H1 (cell line): ENCODE results near the gene PROK2. TPM values are rescaled to one million over a fixed set of nuclear protein-coding genes. Genes with fewer than 3 reads are reported as not detected.

Experiments
- CTCF ChIA-PET: fragments of 300-600 bp; sonication (Branson Sonifier 250); formaldehyde crosslinking; loops from one replicate; lab custom pipeline; 2021; ENCODE audit not compliant: partially characterized antibody; lab: Charles Lee
- POLR2A ChIA-PET: fragments of 300-600 bp; sonication (Branson Sonifier 250); formaldehyde crosslinking; loops from one replicate; lab custom pipeline; 2021; ENCODE audit warnings: inconsistent platforms; ENCODE audit not compliant: partially characterized antibody; lab: Charles Lee
- DNase-seq, 2 experiments: peaks; one replicate each; pipeline versions ENCODE4 v3.0.0 to v3.0.0-alpha.2; 2010 to 2022; ENCODE audit warnings: low spot score in 2 of 2, low read depth in 1 of 2, mixed read lengths in 1 of 2
- FAIRE-seq: peaks from 2 replicates; lab custom pipeline; 2011; peaks lifted over from hg19 to GRCh38; lab: Jason Lieb, UNC
- H2AFZ ChIP-seq: 2 replicates; pipeline ENCODE4 v1.8.1; 2012; ENCODE audit warnings: low read length, inconsistent platforms
- H2AK5ac ChIP-seq: 2 replicates; pipeline ENCODE4 v1.6.1; 2013; ENCODE audit warnings: low read depth, low read length
- H2BK120ac ChIP-seq: replicated peaks from 2 replicates; pipeline ENCODE3; 2013; ENCODE audit warnings: low read depth, low read length, inconsistent platforms
- H2BK12ac ChIP-seq: 2 replicates; pipeline ENCODE4 v1.6.1; 2013; ENCODE audit warnings: low read depth, low read length
- H2BK15ac ChIP-seq: 2 replicates; pipeline ENCODE4 v1.6.1; 2013; ENCODE audit warnings: low read length
- H2BK20ac ChIP-seq: 2 replicates; pipeline ENCODE4 v1.6.1; 2013; ENCODE audit warnings: low read length
- H2BK5ac ChIP-seq: 2 replicates; pipeline ENCODE4 v1.6.1; 2013; ENCODE audit warnings: low read depth, low read length
- H3K14ac ChIP-seq: 2 replicates; pipeline ENCODE4 v1.6.1; 2013; ENCODE audit warnings: inconsistent platforms; ENCODE audit not compliant: insufficient read length
- H3K18ac ChIP-seq: 2 replicates; pipeline ENCODE4 v1.6.1; 2013; ENCODE audit warnings: low read length; ENCODE audit errors: extremely low read depth
- H3K23ac ChIP-seq: 2 replicates; pipeline ENCODE4 v1.6.1; 2013; ENCODE audit warnings: inconsistent platforms; ENCODE audit not compliant: insufficient read length
- H3K23me2 ChIP-seq: 2 replicates; pipeline ENCODE4 v1.6.1; 2013; ENCODE audit warnings: low read depth, low read length
- H3K27ac ChIP-seq: 2 replicates; pipeline ENCODE4 v1.6.1; 2011; ENCODE audit warnings: low read depth, low read length, inconsistent platforms
- H3K27me3 ChIP-seq, 4 experiments: replicated peaks in 1 of 4; 1 replicate in 1 of 4; 2 replicates in 3 of 4; pipeline versions ENCODE4 v1.6.1 to v1.8.1; 2011 to 2013; ENCODE audit warnings: low read length in 3 of 4, mild to moderate bottlenecking in 3 of 4, inconsistent platforms in 2 of 4, mixed read lengths in 2 of 4, moderate library complexity in 1 of 4; ENCODE audit not compliant: control insufficient read depth in 3 of 4, insufficient read depth in 3 of 4; ENCODE audit errors: extremely low read depth in 1 of 4
- H3K36me3 ChIP-seq, 4 experiments: 2 replicates each; pipeline versions ENCODE4 v1.6.1 to v1.8.1; 2011 to 2013; ENCODE audit warnings: mild to moderate bottlenecking in 4 of 4, low read length in 3 of 4, moderate library complexity in 2 of 4, control low read depth in 1 of 4, inconsistent platforms in 1 of 4; ENCODE audit not compliant: insufficient read depth in 4 of 4, control insufficient read depth in 2 of 4
- H3K4ac ChIP-seq: replicated peaks from 2 replicates; pipeline ENCODE3; 2013; ENCODE audit warnings: low read length, low read depth, mixed read lengths, inconsistent platforms; ENCODE audit not compliant: insufficient read length
- H3K4me1 ChIP-seq, 4 experiments: replicated peaks in 1 of 4; 1 replicate in 1 of 4; 2 replicates in 3 of 4; pipeline versions ENCODE4 v1.6.1 to v1.8.1; 2011 to 2013; ENCODE audit warnings: low read length in 3 of 4, inconsistent platforms in 2 of 4, mixed read lengths in 1 of 4; ENCODE audit not compliant: insufficient read depth in 4 of 4, control insufficient read depth in 3 of 4
- H3K4me2 ChIP-seq, 2 experiments: 2 replicates each; pipeline versions ENCODE4 v1.6.1 to v1.8.1; 2011 to 2013; ENCODE audit warnings: low read depth in 2 of 2, low read length in 2 of 2, control low read depth in 1 of 2, inconsistent platforms in 1 of 2, mild to moderate bottlenecking in 1 of 2; ENCODE audit not compliant: insufficient read depth in 1 of 2
- H3K4me3 ChIP-seq, 4 experiments: fragments of 200-600, 300-600 bp in 1 of 4; sonication (generic), shearing (Covaris generic), sonication (Bioruptor Twin) in 1 of 4; 2 replicates each; pipeline versions ENCODE4 v1.5.1 to v1.8.1; 2011 to 2016; ENCODE audit warnings: low read length in 4 of 4, low read depth in 3 of 4, control low read depth in 2 of 4, inconsistent platforms in 2 of 4, mild to moderate bottlenecking in 2 of 4, mixed read lengths in 1 of 4, moderate library complexity in 1 of 4; ENCODE audit not compliant: insufficient read depth in 2 of 4; ENCODE audit errors: extremely low read depth in 1 of 4
- H3K56ac ChIP-seq: replicated peaks from 2 replicates; pipeline ENCODE3; 2013; ENCODE audit warnings: low read depth, mild to moderate bottlenecking, mixed read lengths, low read length, inconsistent platforms; ENCODE audit not compliant: insufficient read length
- H3K79me1 ChIP-seq: 2 replicates; pipeline ENCODE4 v1.6.1; 2013; ENCODE audit warnings: low read depth, low read length, control low read depth
- H3K79me2 ChIP-seq, 2 experiments: 2 replicates each; pipeline versions ENCODE4 v1.6.1 to v1.8.1; 2012 to 2013; ENCODE audit warnings: low read length in 2 of 2, mild to moderate bottlenecking in 2 of 2, inconsistent platforms in 1 of 2; ENCODE audit not compliant: insufficient read depth in 2 of 2, control insufficient read depth in 1 of 2
- H3K9ac ChIP-seq, 4 experiments: replicated peaks in 1 of 4; 1 replicate in 1 of 4; 2 replicates in 3 of 4; pipeline versions ENCODE4 v1.6.1 to v1.8.1; 2011 to 2013; ENCODE audit warnings: low read depth in 3 of 4, low read length in 3 of 4, control low read depth in 2 of 4, mild to moderate bottlenecking in 2 of 4, moderate library complexity in 2 of 4, inconsistent platforms in 1 of 4; ENCODE audit errors: extremely low read depth in 1 of 4
- H3K9me3 ChIP-seq, 2 experiments: 2 replicates each; pipeline versions ENCODE4 v1.6.1 to v1.8.1; 2012 to 2013; ENCODE audit warnings: mild to moderate bottlenecking in 2 of 2, moderate library complexity in 2 of 2, control low read depth in 1 of 2, inconsistent platforms in 1 of 2, low read depth in 1 of 2, low read length in 1 of 2, mixed read lengths in 1 of 2; ENCODE audit not compliant: insufficient read depth in 2 of 2
- H4K20me1 ChIP-seq, 2 experiments: replicated peaks in 1 of 2; 2 replicates each; pipeline versions ENCODE3 to v1.8.1; 2011 to 2013; ENCODE audit warnings: inconsistent platforms in 2 of 2, low read length in 2 of 2, mild to moderate bottlenecking in 1 of 2; ENCODE audit not compliant: insufficient read depth in 2 of 2, control insufficient read depth in 1 of 2
- H4K5ac ChIP-seq: 2 replicates; pipeline ENCODE4 v1.6.1; 2013; ENCODE audit warnings: low read length, low read depth, mixed read lengths, inconsistent platforms; ENCODE audit not compliant: insufficient read length
- H4K8ac ChIP-seq: 2 replicates; pipeline ENCODE4 v1.8.0; 2013; ENCODE audit warnings: mild to moderate bottlenecking, moderate library complexity, low read length, inconsistent platforms; ENCODE audit not compliant: insufficient read depth; ENCODE audit errors: extremely low read depth
- H4K91ac ChIP-seq: replicated peaks from 2 replicates; pipeline ENCODE3; 2013; ENCODE audit warnings: low read length, mixed read lengths, inconsistent platforms; ENCODE audit not compliant: insufficient read length
- HDAC2 ChIP-seq, 2 experiments: fragments of 300-600 bp in 1 of 2; sonication (generic) in 1 of 2; IDR thresholded peaks; 2 replicates each; pipeline ENCODE4 v1.6.1; 2011 to 2012; ENCODE audit warnings: low read depth in 2 of 2, low read length in 2 of 2, mild to moderate bottlenecking in 2 of 2, moderate library complexity in 2 of 2, borderline replicate concordance in 1 of 2, inconsistent platforms in 1 of 2
- JUND ChIP-seq: IDR thresholded peaks from 2 replicates; pipeline ENCODE4 v1.6.1; 2011; ENCODE audit warnings: mild to moderate bottlenecking, improper control_type of control experiment, low read length
- KDM4A ChIP-seq: IDR thresholded peaks from one replicate; pipeline ENCODE4 v1.7.1; 2012; ENCODE audit warnings: low read depth, mild to moderate bottlenecking, moderate library complexity, low read length, inconsistent platforms; ENCODE audit not compliant: severe bottlenecking
- NANOG ChIP-seq: IDR thresholded peaks from 2 replicates; pipeline ENCODE4 v1.6.1; 2011; ENCODE audit warnings: low read length, low read depth, mild to moderate bottlenecking, inconsistent platforms; ENCODE audit not compliant: insufficient read depth, poor library complexity, severe bottlenecking
- POLR2A ChIP-seq, 2 experiments: IDR thresholded peaks; 1 replicate in 1 of 2; 2 replicates in 1 of 2; pipeline ENCODE4 v1.6.1; 2011; ENCODE audit warnings: low read depth in 2 of 2, low read length in 2 of 2, mild to moderate bottlenecking in 2 of 2; ENCODE audit errors: control extremely low read depth in 1 of 2
- RBBP5 ChIP-seq: IDR thresholded peaks from 2 replicates; pipeline ENCODE4 v1.7.1; 2012; ENCODE audit warnings: low read depth, mild to moderate bottlenecking, inconsistent platforms, low read length, moderate library complexity, borderline replicate concordance
- SIN3A ChIP-seq, 2 experiments: IDR thresholded peaks in 1 of 2; conservative IDR thresholded peaks in 1 of 2; 2 replicates each; pipeline ENCODE4 v1.6.1; 2011 to 2012; ENCODE audit warnings: low read length in 2 of 2, improper control_type of control experiment in 1 of 2, low read depth in 1 of 2, mild to moderate bottlenecking in 1 of 2
- SP4 ChIP-seq: IDR thresholded peaks from 2 replicates; pipeline ENCODE4 v1.6.1; 2012; ENCODE audit warnings: low read length, inconsistent platforms
- SUZ12 ChIP-seq: fragments of 200-600 bp; sonication (generic); IDR thresholded peaks from 2 replicates; pipeline ENCODE4 v1.6.1; 2012; ENCODE audit warnings: mild to moderate bottlenecking, inconsistent platforms, low read length, moderate library complexity, mixed read lengths
- TAF1 ChIP-seq: IDR thresholded peaks from 2 replicates; pipeline ENCODE4 v1.6.1; 2011; ENCODE audit warnings: mild to moderate bottlenecking, low read depth, low read length
- ZNF274 ChIP-seq: IDR thresholded peaks from 2 replicates; pipeline ENCODE4 v1.7.0; 2012; ENCODE audit warnings: low read length, borderline replicate concordance; ENCODE audit errors: extremely low read depth
- WGBS, 2 experiments: shearing (Covaris generic) in 1 of 2; methylation state at CpG; one replicate each; pipeline versions ENCODE4 v1.1.6 to v1.1.7; 2013 to 2015; ENCODE audit warnings: low lambda C conversion rate in 2 of 2, mixed read lengths in 2 of 2, inconsistent platforms in 1 of 2, low coverage in 1 of 2, missing lambda C conversion rate in 1 of 2; ENCODE audit not compliant: insufficient replicate concordance in 2 of 2, insufficient coverage in 1 of 2, insufficient read length in 1 of 2; ENCODE audit errors: extremely low coverage in 1 of 2, missing lambda C conversion rate in 1 of 2; 5-methylcytosine and 5-hydroxymethylcytosine counted together
- polyA plus RNA-seq, 7 experiments: library from polyadenylated mRNA; depleted of rRNA in 3 of 7; stranded (reverse) in 5 of 7; unstranded in 2 of 7; fragments of >200 nt in 5 of 7; fragments of 200-250 nt in 2 of 7; gene quantifications; 1 replicate in 5 of 7; 2 replicates in 1 of 7; 4 replicates in 1 of 7; pipeline versions ENCODE4 v1.2.1 to v1.2.3, GENCODE V29; 2011 to 2013; ENCODE audit warnings: missing spikeins in 2 of 7, mixed read lengths in 2 of 7
- total RNA-seq: library from RNA; stranded (reverse); fragmentation: NEBNext Ultra II Directional; extraction: Animal tissue kit (Norgen Biotek cat#: 25700); gene quantifications from 2 replicates; pipeline ENCODE4 v1.2.1, GENCODE V29; 2021

PROK2 gene
- total and polyA plus RNA-seq, 2 of the 8 experiments (the other 6 are each of a cell fraction or from before 2014, with no cell fraction given): 0.50 to 1.8 TPM

GRCh38 chr3:71724584-71725270 lies 60.2 kb downstream of the PROK2 start:
- WGBS, 2 experiments: 3% methylated on average over 40 of the region's 73 CpGs; no CpG with 5 or more reads in 1 of the 2 experiments
- no peak overlapping the region for H2BK120ac ChIP-seq
- no peak overlapping the region for H4K91ac ChIP-seq
- no peak overlapping the region for H2BK5ac ChIP-seq
- H3K9ac ChIP-seq: peak overlapping the region; percentile 35 to 95 (median 59); a peak in 6 of 7 replicates
- H3K56ac ChIP-seq: no peak overlapping the region
- H3K79me1 ChIP-seq: no peaks in the 10 kb centered on the region; the same call in 1 of the 2 replicates
- H2AK5ac ChIP-seq: no peak overlapping the region
- H3K27me3 ChIP-seq: peaks cover 3 to 19% (median 16%) of the 10 kb centered on the region in 4 experiments
- peak overlapping the region; percentile 67 to 84 (median 76) for H3K4me3 ChIP-seq
- no peaks in the 10 kb centered on the region for H3K36me3 ChIP-seq
- H3K4me1 ChIP-seq: peaks cover 6 to 21% (median 9%) of the 10 kb centered on the region in 4 experiments
- no peak overlapping the region; the same call in 1 of the 2 replicates for H2AFZ ChIP-seq
- H2BK15ac ChIP-seq: no peak overlapping the region
- peaks cover 0 to 7% of the 10 kb centered on the region in 2 experiments for H4K20me1 ChIP-seq
- H2BK12ac ChIP-seq: no peak overlapping the region
- ChIA-PET CTCF (interaction anchor here (0.5 to 3.4 kb wide), 4 partner anchors 9 to 981 kb away, joined by 3 to 18 read pairs (median 4); no protein-coding TSS in a partner anchor), POLR2A (interaction anchor here (1.3 to 2.1 kb wide), 2 partner anchors 11 to 148 kb away, joined by 3 to 5 read pairs; no protein-coding TSS in a partner anchor)
- no peak overlapping the region for H3K14ac ChIP-seq
- H3K18ac ChIP-seq: peak overlapping the region; percentile 79
- 0 out of 2 replicates have a peak overlapping the region, but pooled peaks have one; percentile 6 for H4K8ac ChIP-seq
- DNase-seq: peak in 1 of 2 experiments; percentile 67
- no peak overlapping the region for H2BK20ac ChIP-seq
- peak overlapping the region; percentile 28 for H3K4ac ChIP-seq
- no peak for FAIRE-seq
- H3K9me3 ChIP-seq: no peaks in the 10 kb centered on the region
- H3K23ac ChIP-seq: no peak overlapping the region
- no peaks in the 10 kb centered on the region for H3K79me2 ChIP-seq
- H4K5ac ChIP-seq: no peak overlapping the region
- peak overlapping the region; percentile 20; the same call in 1 of the 2 replicates for H3K27ac ChIP-seq
- peaks cover 9% of the 10 kb centered on the region for H3K23me2 ChIP-seq
- peak overlapping the region; percentile 87 to 97 for H3K4me2 ChIP-seq
- TF ChIP-seq KDM4A (peak; percentile 90), TAF1 (0 out of 2 replicates have a peak, but pooled peaks have one; percentile 28), POLR2A (IDR thresholded peaks at IDR 0.05; ENCODE audit: control extremely low read depth in 1 of 2, low read depth in 2 of 2, low read length in 2 of 2) (no peak), RBBP5 (0 out of 2 replicates have a peak, but pooled peaks have one; percentile 60), SIN3A (conservative IDR thresholded peaks at IDR 0.05 in 1 of 2, IDR thresholded peaks at IDR 0.05 in 1 of 2; ENCODE audit: low read depth in 1 of 2, low read length in 2 of 2) (0 out of 4 replicates have a peak, but pooled peaks of 1 of the 2 experiments have one; percentile 43), JUND (no peak), NANOG (no peak), HDAC2 (IDR thresholded peaks at IDR 0.05; ENCODE audit: borderline replicate concordance in 1 of 2, low read depth in 2 of 2, low read length in 2 of 2) (0 out of 4 replicates have a peak, but pooled peaks of 1 of the 2 experiments have one; percentile 45), SP4 (no peak), SUZ12 (peak; percentile 43; the same call in 1 of the 2 replicates), ZNF274 (no peak)
